DND-41 (cell line): ENCODE data around the gene NRP1.

Experiments used
- CTCF ChIP-seq: IDR thresholded peaks from 2 replicates; pipeline ENCODE4 v1.5.1; 2012; ENCODE audit warnings: borderline replicate concordance, low read length, moderate library complexity, mild to moderate bottlenecking; ENCODE audit not compliant: poor library complexity, severe bottlenecking; ENCODE audit errors: extremely low read depth
- EZH2 ChIP-seq: IDR thresholded peaks from 3 replicates; pipeline ENCODE4 v1.6.1; 2012; ENCODE audit warnings: borderline replicate concordance, low read depth, mild to moderate bottlenecking, moderate library complexity, low read length, inconsistent platforms; ENCODE audit not compliant: severe bottlenecking

GRCh38 chr10:33196710-33197491, 137.6 kb downstream of the NRP1 start:
- TF ChIP-seq CTCF: no peak
- no peak for TF ChIP-seq EZH2
